CD4-positive, alpha-beta T cell treated with Interferon alpha-2 for 1 hour (primary cell): ENCODE results near the gene MTAP.

ENCODE experiments used
- DNase-seq, 2 donors: peaks; one replicate each; pipeline ENCODE4 v3.0.0-alpha.2; 2020 to 2022

MTAP gene

GRCh38 chr9:21802418-21803000 is at the start of gene MTAP:
TSS of gene MTAP (plus strand) at chr9:21802636. CDS start at chr9:21802749, 113 bp downstream.
- peak; percentile 66 to 71 for DNase-seq

- no peak for DNase-seq
Observed at GRCh38 chr9:21753523-21753922, 48.9 kb upstream of the MTAP start.

GRCh38 chr9:21754741-21755140 is 47.7 kb upstream of the MTAP start:
- DNase-seq, result no peak

- no peak for DNase-seq
Observed at GRCh38 chr9:21758540-21758939, 43.9 kb upstream of the MTAP start.

- no peak for DNase-seq
Observed at GRCh38 chr9:21761309-21761901, 41.0 kb upstream of the MTAP start.

- DNase-seq, result no peak
Observed at GRCh38 chr9:21762064-21762463, 40.4 kb upstream of the MTAP start.

GRCh38 chr9:21764846-21765245 is 37.6 kb upstream of the MTAP start:
- DNase-seq, result no peak

- no peak for DNase-seq
Observed at GRCh38 chr9:21766096-21766495, 36.3 kb upstream of the MTAP start.

- DNase-seq, result no peak
Observed at GRCh38 chr9:21770871-21771560, 31.4 kb upstream of the MTAP start.

GRCh38 chr9:21777701-21778100 is 24.7 kb upstream of the MTAP start:
- peak in 1 of 2 donors; percentile 19 for DNase-seq

- peak in 1 of 2 donors; percentile 13 for DNase-seq
Observed at GRCh38 chr9:21778304-21778703, 24.1 kb upstream of the MTAP start.

GRCh38 chr9:21779397-21779796 is 23.0 kb upstream of the MTAP start:
- DNase-seq, result no peak

- no peak for DNase-seq
Observed at GRCh38 chr9:21781656-21782055, 20.8 kb upstream of the MTAP start.

- no peak for DNase-seq
Observed at GRCh38 chr9:21782205-21782604, 20.2 kb upstream of the MTAP start.

- DNase-seq, result no peak
Observed at GRCh38 chr9:21788752-21789151, 13.7 kb upstream of the MTAP start.

- DNase-seq, result peak; percentile 68 to 81
Observed at GRCh38 chr9:21789541-21790037, 12.8 kb upstream of the MTAP start.

GRCh38 chr9:21795483-21795882 is 7.0 kb upstream of the MTAP start:
- no peak for DNase-seq

- no peak for DNase-seq
Observed at GRCh38 chr9:21796768-21797167, 5.7 kb upstream of the MTAP start.

- DNase-seq, result no peak
Observed at GRCh38 chr9:21800931-21801682, 1.3 kb upstream of the MTAP start.

- DNase-seq, result no peak
Observed at GRCh38 chr9:21801683-21802417, 586 bp upstream of the MTAP start.

GRCh38 chr9:21803649-21804048 is 1.2 kb downstream of the MTAP start:
- DNase-seq, result no peak

GRCh38 chr9:21804331-21804730 is 1.9 kb downstream of the MTAP start:
- no peak for DNase-seq

GRCh38 chr9:21804791-21805190 is 2.4 kb downstream of the MTAP start:
- no peak for DNase-seq
